Thoracic aorta (tissue), 2 donors: ENCODE data around the gene CRABP1. TPM values are rescaled to one million over a fixed set of nuclear protein-coding genes. Genes with fewer than 3 reads are reported as not detected.

Source experiments
- ATAC-seq: fragments of 150-250 bp; one replicate; pipeline ENCODE4 v1.8.0; 2017; ENCODE audit warnings: low read depth; ENCODE audit not compliant: insufficient number of reproducible peaks, low FRiP score
- DNase-seq: peaks from one replicate; pipeline ENCODE4 v3.0.0-alpha.2; 2020; ENCODE audit warnings: low spot score
- H3K27ac ChIP-seq, 2 donors: fragments of 200-600 bp; sonication (generic); 1 replicate in 1 of 2; 2 replicates in 1 of 2; pipeline ENCODE4 v1.5.1; 2016; ENCODE audit warnings: mild to moderate bottlenecking in 2 of 2, moderate library complexity in 2 of 2
- H3K27me3 ChIP-seq: fragments of 200-600 bp; sonication (generic); replicated peaks from 2 replicates; pipeline ENCODE4 v1.6.0; 2016; ENCODE audit warnings: mild to moderate bottlenecking; ENCODE audit not compliant: insufficient read depth
- H3K36me3 ChIP-seq: fragments of 200-600 bp; sonication (generic); one replicate; pipeline ENCODE4 v1.5.1; 2016
- H3K4me1 ChIP-seq, 2 donors: fragments of 200-600 bp; sonication (generic); 1 replicate in 1 of 2; 2 replicates in 1 of 2; pipeline versions ENCODE4 v1.5.1 to v1.6.0; 2016; ENCODE audit warnings: low read depth in 2 of 2, mild to moderate bottlenecking in 1 of 2; ENCODE audit not compliant: control insufficient read depth in 1 of 2
- H3K4me3 ChIP-seq: fragments of 200-600 bp; sonication (generic); 2 replicates; pipeline ENCODE4 v1.5.1; 2016; ENCODE audit warnings: mild to moderate bottlenecking
- H3K9me3 ChIP-seq: fragments of 200-600 bp; sonication (generic); 2 replicates; pipeline ENCODE4 v1.5.1; 2016
- total RNA-seq, 2 donors: library from RNA; depleted of rRNA; stranded (reverse); fragments of >200 nt; gene quantifications; one replicate each; pipeline versions ENCODE4 v1.1.0 to v1.2.3, GENCODE V29; 2016
- TF ChIP-seq, protein P1 (sequence below): fragments of 200-600 bp; sonication (generic); IDR thresholded peaks from one replicate; pipeline ENCODE4 v1.5.1; 2019; ENCODE audit warnings: antibody characterized with exemption

Gene CRABP1
- total RNA-seq, 2 donors from 2014 or later, result 5.1 TPM; not detected in 1

DNA sequence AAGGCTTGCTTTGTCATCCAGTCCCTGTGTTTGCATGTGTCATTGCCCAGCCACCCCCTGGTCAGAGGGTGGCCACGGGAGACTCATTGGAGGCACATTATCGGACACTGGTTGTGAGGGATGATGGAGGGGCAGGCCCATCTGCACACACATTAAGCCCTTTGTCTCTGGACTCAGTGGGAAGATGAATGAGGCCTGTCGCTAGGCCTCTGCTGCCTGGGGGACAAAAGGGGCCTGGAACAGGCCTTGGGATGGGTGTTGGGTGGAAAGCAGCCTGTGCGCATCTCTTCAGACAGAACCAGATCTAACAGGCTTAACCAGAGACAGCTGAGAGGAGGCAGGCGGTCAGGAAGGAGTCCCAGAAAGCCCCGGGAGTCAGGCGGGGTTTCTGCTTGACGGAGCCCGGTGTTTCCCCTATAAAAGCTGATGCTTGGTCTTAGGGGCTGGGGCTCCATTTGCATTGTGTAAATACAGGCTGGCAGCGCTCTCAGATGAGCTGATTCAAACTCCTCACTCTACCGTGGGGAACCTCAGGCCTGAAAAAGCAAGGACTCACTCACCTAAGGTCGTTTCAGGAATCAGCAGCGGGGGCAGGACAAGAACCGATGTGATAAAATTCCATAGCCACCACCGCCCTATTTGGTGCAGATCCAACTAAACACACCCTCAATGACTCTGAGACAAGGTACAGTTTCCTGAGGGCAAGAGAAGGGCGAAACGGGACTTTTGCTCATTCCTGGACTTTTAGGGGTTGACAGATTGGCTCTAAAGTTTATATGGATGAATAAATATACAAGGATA lies 23.7 kb upstream of the CRABP1 start:
- Histone ChIP-seq H3K36me3 (no peaks in the 10 kb centered on the region), H3K4me3 (no peak overlapping the region), H3K9me3 (no peaks in the 10 kb centered on the region), H3K27me3 (no peaks in the 10 kb centered on the region), H3K27ac (no peak overlapping the region), H3K4me1 (no peaks in the 10 kb centered on the region)
- TF ChIP-seq, protein P1, sequence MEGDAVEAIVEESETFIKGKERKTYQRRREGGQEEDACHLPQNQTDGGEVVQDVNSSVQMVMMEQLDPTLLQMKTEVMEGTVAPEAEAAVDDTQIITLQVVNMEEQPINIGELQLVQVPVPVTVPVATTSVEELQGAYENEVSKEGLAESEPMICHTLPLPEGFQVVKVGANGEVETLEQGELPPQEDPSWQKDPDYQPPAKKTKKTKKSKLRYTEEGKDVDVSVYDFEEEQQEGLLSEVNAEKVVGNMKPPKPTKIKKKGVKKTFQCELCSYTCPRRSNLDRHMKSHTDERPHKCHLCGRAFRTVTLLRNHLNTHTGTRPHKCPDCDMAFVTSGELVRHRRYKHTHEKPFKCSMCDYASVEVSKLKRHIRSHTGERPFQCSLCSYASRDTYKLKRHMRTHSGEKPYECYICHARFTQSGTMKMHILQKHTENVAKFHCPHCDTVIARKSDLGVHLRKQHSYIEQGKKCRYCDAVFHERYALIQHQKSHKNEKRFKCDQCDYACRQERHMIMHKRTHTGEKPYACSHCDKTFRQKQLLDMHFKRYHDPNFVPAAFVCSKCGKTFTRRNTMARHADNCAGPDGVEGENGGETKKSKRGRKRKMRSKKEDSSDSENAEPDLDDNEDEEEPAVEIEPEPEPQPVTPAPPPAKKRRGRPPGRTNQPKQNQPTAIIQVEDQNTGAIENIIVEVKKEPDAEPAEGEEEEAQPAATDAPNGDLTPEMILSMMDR, result no peak
- DNase-seq (no peak), ATAC-seq (no peak)

DNA sequence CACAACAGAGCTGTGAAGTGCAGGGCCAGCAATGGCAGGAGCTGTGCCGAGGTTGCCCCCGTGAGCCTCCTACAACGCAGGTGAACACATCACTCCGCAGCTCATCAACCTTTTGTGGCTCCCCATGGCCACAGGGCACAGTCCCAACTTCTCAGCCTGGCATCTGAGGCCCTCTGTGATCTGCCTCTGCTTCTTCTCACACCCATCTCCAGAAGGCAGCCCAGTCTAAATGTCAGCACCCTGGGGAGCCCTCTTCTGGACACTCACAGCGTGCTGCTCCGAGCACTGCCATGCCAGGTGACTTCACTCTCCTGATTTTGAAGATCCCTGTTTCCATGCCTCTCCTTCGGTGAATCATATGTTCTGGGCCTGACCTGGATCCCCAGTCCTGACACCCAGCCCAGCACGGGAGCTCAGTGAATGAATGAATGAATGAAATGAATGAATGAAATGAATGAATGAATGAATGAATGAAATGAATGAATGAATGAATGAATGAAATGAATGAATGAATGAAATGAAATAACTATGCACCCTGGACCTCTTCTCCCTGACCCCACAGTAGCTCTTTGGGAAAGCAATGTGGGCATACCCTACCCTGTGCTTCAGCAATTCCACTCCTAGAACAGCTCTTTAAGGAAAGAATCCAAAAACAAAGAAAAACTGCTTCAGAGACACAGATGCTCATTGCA lies 22.9 kb upstream of the CRABP1 start:
- Histone ChIP-seq H3K4me3 (no peak overlapping the region), H3K4me1 (no peaks in the 10 kb centered on the region), H3K36me3 (no peaks in the 10 kb centered on the region), H3K9me3 (no peaks in the 10 kb centered on the region), H3K27ac (no peak overlapping the region), H3K27me3 (no peaks in the 10 kb centered on the region)
- ATAC-seq (no peak), DNase-seq (no peak)
- TF ChIP-seq, protein P1, result no peak

DNA sequence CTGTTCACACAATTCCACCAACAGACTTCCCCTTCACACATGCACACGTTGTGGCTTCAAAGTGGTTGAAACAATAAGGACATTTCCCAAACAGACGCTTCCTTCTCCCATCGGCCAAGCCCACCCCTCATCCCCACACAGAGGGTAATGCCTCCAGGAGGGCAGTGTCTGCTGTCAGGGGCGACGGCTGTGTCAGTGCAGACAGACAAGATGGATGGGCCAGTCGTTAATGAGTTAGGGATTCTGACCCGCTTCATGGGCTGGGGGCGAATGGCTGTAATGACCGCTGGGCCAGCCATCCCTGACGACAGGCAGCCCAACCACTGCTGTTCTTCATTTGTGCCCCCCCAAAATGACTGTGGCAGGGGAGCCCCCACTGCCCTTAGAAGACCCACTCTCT lies 20.6 kb upstream of the CRABP1 start:
- Histone ChIP-seq H3K9me3 (no peaks in the 10 kb centered on the region), H3K4me1 (no peaks in the 10 kb centered on the region), H3K4me3 (no peak overlapping the region), H3K27ac (no peak overlapping the region), H3K27me3 (no peaks in the 10 kb centered on the region), H3K36me3 (no peaks in the 10 kb centered on the region)
- no peak for ATAC-seq
- DNase-seq, result no peak
- TF ChIP-seq, protein P1, result no peak

DNA sequence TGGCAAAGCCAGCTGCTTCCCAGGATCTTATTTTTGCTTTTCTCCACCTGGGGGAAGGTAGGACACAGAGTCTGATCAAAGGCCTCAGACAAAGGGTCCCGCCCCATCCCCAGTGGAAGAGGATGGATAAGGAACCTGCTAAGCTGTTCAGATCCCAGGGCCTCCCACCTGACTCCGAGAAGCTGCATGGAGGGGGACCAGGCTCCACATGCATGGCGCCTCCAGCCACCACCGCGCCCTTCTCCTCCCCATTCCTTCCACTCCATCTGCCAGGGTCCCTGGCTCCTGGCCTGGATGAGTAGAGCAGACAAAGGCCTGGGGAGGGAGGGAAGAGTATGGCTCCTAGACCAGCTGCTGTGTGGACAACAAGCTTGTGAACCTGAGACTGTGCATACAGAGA lies 20.0 kb upstream of the CRABP1 start:
- no peaks in the 10 kb centered on the region for H3K27me3 ChIP-seq
- H3K4me3 ChIP-seq, result no peak overlapping the region
- H3K27ac ChIP-seq, result no peak overlapping the region
- no peaks in the 10 kb centered on the region for H3K9me3 ChIP-seq
- DNase-seq (no peak), ATAC-seq (no peak)
- TF ChIP-seq, protein P1, result no peak
- H3K4me1 ChIP-seq, result no peaks in the 10 kb centered on the region
- H3K36me3 ChIP-seq, result no peaks in the 10 kb centered on the region

DNA sequence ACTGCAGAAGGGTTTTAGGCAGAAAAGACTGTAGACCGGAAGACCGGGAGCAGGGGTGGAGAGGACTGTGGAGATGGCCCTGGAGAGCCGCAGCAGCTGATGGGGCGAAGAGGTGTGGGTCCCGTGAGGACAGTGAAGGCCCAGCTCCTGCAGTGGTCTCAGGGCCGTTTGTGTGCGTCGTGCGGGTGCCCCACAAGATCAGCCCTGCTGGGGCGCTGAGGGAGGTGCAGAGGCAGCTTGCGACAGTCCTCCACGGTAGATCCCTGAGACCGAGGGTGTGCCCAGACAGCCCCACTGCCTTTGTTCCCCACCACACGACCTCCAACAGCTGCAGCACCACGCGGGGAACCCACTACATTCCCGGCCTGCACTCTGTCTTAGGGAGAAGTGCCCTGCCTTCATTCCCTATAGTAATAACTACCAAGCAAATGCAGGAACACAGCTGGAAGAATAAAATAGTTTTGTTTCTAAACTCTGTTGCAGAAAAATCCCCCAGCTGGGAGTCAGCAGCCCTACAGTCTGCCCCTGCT lies 19.0 kb upstream of the CRABP1 start:
- Histone ChIP-seq H3K9me3 (no peaks in the 10 kb centered on the region), H3K4me3 (no peak overlapping the region), H3K4me1 (no peaks in the 10 kb centered on the region), H3K36me3 (no peaks in the 10 kb centered on the region), H3K27ac (no peak overlapping the region), H3K27me3 (no peaks in the 10 kb centered on the region)
- TF ChIP-seq, protein P1, result no peak
- DNase-seq (no peak), ATAC-seq (no peak)
